ENCODE results near the gene CD93. TPM values are rescaled to one million over a fixed set of nuclear protein-coding genes. Genes with fewer than 3 reads are reported as not detected.

Gene CD93
- total and polyA plus RNA-seq, 2 of the 8 experiments (the other 6 are each of a cell fraction or from before 2014, with no cell fraction given), result under 0.01 to 0.07 TPM

GRCh38 chr20:23114448-23115082 lies 28.4 kb upstream of the CD93 start (continued):
- TF ChIP-seq SIN3A (conservative IDR thresholded peaks at IDR 0.05 in 1 of 2, IDR thresholded peaks at IDR 0.05 in 1 of 2; ENCODE audit: low read depth in 1 of 2, low read length in 2 of 2) (no peak), EP300 (IDR thresholded peaks at IDR 0.05; ENCODE audit: borderline replicate concordance in 1 of 2, low read depth in 2 of 2, low read length in 2 of 2) (no peak), CTCF (IDR thresholded peaks at IDR 0.05; ENCODE audit: control extremely low read depth in 1 of 3, insufficient read depth in 1 of 3, low read depth in 1 of 3, low read length in 3 of 3) (no peak), ASH2L (IDR thresholded peaks at IDR 0.05; ENCODE audit: low read length) (no peak), POLR2AphosphoS5 (IDR thresholded peaks at IDR 0.05; ENCODE audit: low read depth, low read length) (no peak), CTBP2 (IDR thresholded peaks at IDR 0.05; ENCODE audit: borderline replicate concordance, insufficient read depth, insufficient read length, low read length) (no peak)

Data from H1 (cell line).